GM23248 (cell line): ENCODE data around the gene MFSD6. TPM values are rescaled to one million over a fixed set of nuclear protein-coding genes. Genes with fewer than 3 reads are reported as not detected.
"Not testable (repeated sequence)": the region's sequence is repeated elsewhere in the genome, so short reads cannot be mapped to it uniquely, and the experiment has no call there.

Experiments used
- DNase-seq: peaks from one replicate; pipeline ENCODE4 v3.0.0-alpha.2; 2015
- H2AFZ ChIP-seq: fragments of 200-600 bp; sonication (generic); 2 replicates; pipeline ENCODE4 v1.6.1; 2016; ENCODE audit warnings: antibody characterized with exemption
- H3F3A ChIP-seq: fragments of 200-600 bp; sonication (generic); 2 replicates; pipeline ENCODE4 v1.6.1; 2016; ENCODE audit warnings: mild to moderate bottlenecking, antibody characterized with exemption, mixed run types; ENCODE audit not compliant: insufficient read depth
- H3K27ac ChIP-seq: fragments of 200-600 bp; sonication (generic); 2 replicates; pipeline ENCODE4 v1.5.1; 2016; ENCODE audit warnings: mild to moderate bottlenecking
- H3K27me3 ChIP-seq: fragments of 200-600 bp; sonication (generic); replicated peaks from 2 replicates; pipeline ENCODE4 v1.6.1; 2016; ENCODE audit warnings: mild to moderate bottlenecking; ENCODE audit not compliant: insufficient read depth
- H3K36me3 ChIP-seq: fragments of 200-600 bp; sonication (generic); 2 replicates; pipeline ENCODE4 v1.6.1; 2016; ENCODE audit warnings: low read depth, mild to moderate bottlenecking
- H3K4me1 ChIP-seq: fragments of 200-600 bp; sonication (generic); 2 replicates; pipeline ENCODE4 v1.6.1; 2016; ENCODE audit warnings: mild to moderate bottlenecking; ENCODE audit not compliant: insufficient read depth
- H3K4me2 ChIP-seq: fragments of 200-600 bp; sonication (generic); one replicate; pipeline ENCODE4 v1.6.1; 2016; ENCODE audit warnings: mild to moderate bottlenecking; ENCODE audit not compliant: unreplicated experiment
- H3K4me3 ChIP-seq: fragments of 200-600 bp; sonication (generic); 2 replicates; pipeline ENCODE4 v1.5.1; 2016; ENCODE audit warnings: mild to moderate bottlenecking
- H3K79me2 ChIP-seq: fragments of 200-600 bp; sonication (generic); 2 replicates; pipeline ENCODE4 v1.6.1; 2016; ENCODE audit warnings: mild to moderate bottlenecking; ENCODE audit not compliant: insufficient read depth
- H3K9ac ChIP-seq: fragments of 200-600 bp; sonication (generic); 2 replicates; pipeline ENCODE4 v1.6.1; 2016; ENCODE audit warnings: mild to moderate bottlenecking
- H3K9me2 ChIP-seq: fragments of 200-600 bp; sonication (generic); 2 replicates; pipeline ENCODE4 v1.6.1; 2016; ENCODE audit warnings: mixed run types, mild to moderate bottlenecking, moderate library complexity; ENCODE audit not compliant: insufficient read depth
- H3K9me3 ChIP-seq: fragments of 200-600 bp; sonication (generic); one replicate; pipeline ENCODE4 v1.6.1; 2017; ENCODE audit warnings: low read depth
- H4K20me1 ChIP-seq: fragments of 200-600 bp; sonication (generic); 2 replicates; pipeline ENCODE4 v1.6.0; 2016; ENCODE audit not compliant: insufficient read depth
- EZH2 ChIP-seq: fragments of 200-600 bp; sonication (generic); IDR thresholded peaks from 2 replicates; pipeline ENCODE4 v1.6.1; 2018; ENCODE audit warnings: antibody characterized with exemption, mild to moderate bottlenecking; ENCODE audit not compliant: insufficient read depth, poor library complexity, severe bottlenecking
- EZH2phosphoT487 ChIP-seq: fragments of 200-600 bp; sonication (generic); IDR thresholded peaks from 2 replicates; pipeline ENCODE4 v1.6.1; 2018; ENCODE audit warnings: antibody characterized with exemption, moderate library complexity, mild to moderate bottlenecking, low read depth; ENCODE audit not compliant: insufficient read depth
- WGBS, 2 experiments: methylation state at CpG; one replicate each; pipeline ENCODE4 v1.1.6; 2015 to 2017; ENCODE audit warnings: low lambda C conversion rate in 2 of 2, low coverage in 1 of 2; ENCODE audit errors: missing lambda C conversion rate in 2 of 2; 5-methylcytosine and 5-hydroxymethylcytosine counted together
- in situ Hi-C: fragments of 300-500 bp; cut with MboI; formaldehyde crosslinking; loops from 2 replicates; pipeline ENCODE4 v1.15.0; 2020
- polyA plus RNA-seq: library from polyadenylated mRNA; unstranded; fragments of >200 nt; fragmentation: Nextera tagmentation; extraction: Ambion mirVana; gene quantifications from 2 replicates; pipeline ENCODE4 v1.2.1, GENCODE V29; 2016
- total RNA-seq: library from RNA; depleted of rRNA; stranded (reverse); fragments of >200 nt; shearing (Covaris generic); gene quantifications from 2 replicates; pipeline ENCODE4 v1.2.3, GENCODE V29; 2014

Gene MFSD6
- total and polyA plus RNA-seq, 2 experiments from 2014 or later: 3.2 to 6.7 TPM

- 89 to 94% methylated on average over 4 of the region's 4 CpGs for WGBS, 2 experiments
- no peak overlapping the region for H3K4me3 ChIP-seq
- in situ Hi-C loops: no loop called here
- no peaks in the 10 kb centered on the region for H3K4me1 ChIP-seq
- H3K79me2 ChIP-seq: no peaks in the 10 kb centered on the region
- H3K4me2 ChIP-seq: no peak overlapping the region
- no peaks in the 10 kb centered on the region; the same call in 1 of the 2 replicates for H3K36me3 ChIP-seq
- DNase-seq: no peak
- H3F3A ChIP-seq: no peaks in the 10 kb centered on the region; the same call in 1 of the 2 replicates
- H3K9ac ChIP-seq: no peak overlapping the region
- no peaks in the 10 kb centered on the region for H4K20me1 ChIP-seq
- no peak overlapping the region for H3K27ac ChIP-seq
- no peaks in the 10 kb centered on the region for H3K9me2 ChIP-seq
- TF ChIP-seq EZH2phosphoT487: no peak
- TF ChIP-seq EZH2: no peak
- H3K9me3 ChIP-seq: no peaks in the 10 kb centered on the region
- no peaks in the 10 kb centered on the region for H3K27me3 ChIP-seq
- H2AFZ ChIP-seq: no peak overlapping the region
These were observed 81.3 kb downstream of the MFSD6 start for GRCh38 chr2:190489475-190489874.

GRCh38 chr2:190490502-190490901, 82.3 kb downstream of the MFSD6 start:
- in situ Hi-C loops: no loop called here
- Histone ChIP-seq H3K9me3 (no peaks in the 10 kb centered on the region), H3K4me1 (no peaks in the 10 kb centered on the region), H3K9ac (no peak overlapping the region), H2AFZ (no peak overlapping the region), H3K27ac (no peak overlapping the region), H3K9me2 (no peaks in the 10 kb centered on the region), H3K4me3 (no peak overlapping the region), H3K79me2 (no peaks in the 10 kb centered on the region), H3K4me2 (no peak overlapping the region), H3K27me3 (no peaks in the 10 kb centered on the region), H3K36me3 (no peaks in the 10 kb centered on the region; the same call in 1 of the 2 replicates), H4K20me1 (no peaks in the 10 kb centered on the region), H3F3A (no peaks in the 10 kb centered on the region; the same call in 1 of the 2 replicates)
- no peak for DNase-seq
- TF ChIP-seq EZH2: no peak
- no peak for TF ChIP-seq EZH2phosphoT487
- 93 to 96% methylated on average over 3 of the region's 3 CpGs for WGBS, 2 experiments

GRCh38 chr2:190493095-190493494, 84.9 kb downstream of the MFSD6 start:
- TF ChIP-seq EZH2phosphoT487 (no peak), EZH2 (no peak)
- DNase-seq: no peak
- 41 to 44% methylated on average over 2 of the region's 2 CpGs for WGBS, 2 experiments
- no peaks in the 10 kb centered on the region for H3F3A ChIP-seq
- H3K79me2 ChIP-seq: no peaks in the 10 kb centered on the region
- H2AFZ ChIP-seq: no peak overlapping the region
- no peak overlapping the region for H3K27ac ChIP-seq
- H3K4me3 ChIP-seq: no peak overlapping the region
- H4K20me1 ChIP-seq: no peaks in the 10 kb centered on the region
- no peaks in the 10 kb centered on the region; the same call in 1 of the 2 replicates for H3K36me3 ChIP-seq
- no peaks in the 10 kb centered on the region for H3K9me2 ChIP-seq
- no peaks in the 10 kb centered on the region for H3K4me1 ChIP-seq
- H3K9ac ChIP-seq: no peak overlapping the region
- in situ Hi-C loops: no loop called here
- no peaks in the 10 kb centered on the region for H3K9me3 ChIP-seq
- H3K4me2 ChIP-seq: no peak overlapping the region
- H3K27me3 ChIP-seq: no peaks in the 10 kb centered on the region

GRCh38 chr2:190494600-190495227, 86.6 kb downstream of the MFSD6 start:
- H3K27me3 ChIP-seq, H3K4me2 ChIP-seq, H2AFZ ChIP-seq, DNase-seq, in situ Hi-C loops, H3K9me2 ChIP-seq, H3K9ac ChIP-seq, H3K4me1 ChIP-seq, H3K36me3 ChIP-seq, H3K79me2 ChIP-seq, H3K4me3 ChIP-seq, H3K27ac ChIP-seq, H3K9me3 ChIP-seq, H4K20me1 ChIP-seq, H3F3A ChIP-seq: not testable (repeated sequence)
- 73 to 78% methylated on average over 3 of the region's 3 CpGs for WGBS, 2 experiments

- 75 to 81% methylated on average over 4 of the region's 4 CpGs for WGBS, 2 experiments
- H3K79me2 ChIP-seq: no peaks in the 10 kb centered on the region
- H3K4me3 ChIP-seq: no peak overlapping the region
- peaks cover 7% of the 10 kb centered on the region; the same call in 1 of the 2 replicates for H3K4me1 ChIP-seq
- no peak overlapping the region for H3K4me2 ChIP-seq
- in situ Hi-C loops: no loop called here
- DNase-seq: peak; percentile 5
- no peak overlapping the region for H2AFZ ChIP-seq
- H3K27ac ChIP-seq: no peak overlapping the region
- no peaks in the 10 kb centered on the region for H4K20me1 ChIP-seq
- no peaks in the 10 kb centered on the region for H3K9me2 ChIP-seq
- no peaks in the 10 kb centered on the region for H3K9me3 ChIP-seq
- H3K9ac ChIP-seq: no peak overlapping the region
- no peaks in the 10 kb centered on the region for H3F3A ChIP-seq
- no peaks in the 10 kb centered on the region for H3K27me3 ChIP-seq
- H3K36me3 ChIP-seq: no peaks in the 10 kb centered on the region
- TF ChIP-seq EZH2 (no peak), EZH2phosphoT487 (no peak)
These were observed 89.3 kb downstream of the MFSD6 start for GRCh38 chr2:190497428-190497827.
